Measurements from ENCODE around the gene MYO7B.

The MYO7B gene

GRCh38 chr2:127572841-127573240 is 37.4 kb downstream of the MYO7B start:
- Histone ChIP-seq H3K4ac (ENCODE audit: low read depth, low read length) (no peak overlapping the region), H3K4me3 (ENCODE audit: low read length) (no peak overlapping the region), H3K4me1 (ENCODE audit: control insufficient read depth, low read depth, low read length) (no peaks in the 10 kb centered on the region), H3K27me3 (ENCODE audit: insufficient read depth, low read length, poor library complexity) (no peaks in the 10 kb centered on the region), H3K9ac (ENCODE audit: low read length) (no peak overlapping the region), H3K56ac (ENCODE audit: low read length) (no peak overlapping the region), H3K18ac (ENCODE audit: low read length) (no peak overlapping the region), H3K4me2 (ENCODE audit: low read length) (no peak overlapping the region), H2BK5ac (ENCODE audit: low read length) (no peak overlapping the region), H2BK120ac (ENCODE audit: low read depth, low read length) (no peak overlapping the region), H2AK5ac (ENCODE audit: low read length) (no peak overlapping the region), H3K27ac (ENCODE audit: low read depth, low read length) (no peak overlapping the region), H3K36me3 (ENCODE audit: control insufficient read depth, insufficient read depth, low read length) (no peaks in the 10 kb centered on the region), H4K5ac (ENCODE audit: low read length) (no peak overlapping the region), H3K79me1 (ENCODE audit: low read length) (no peaks in the 10 kb centered on the region), H2BK15ac (replicated peaks; ENCODE audit: low read depth) (no peak overlapping the region), H3K79me2 (ENCODE audit: control insufficient read depth, insufficient read depth, low read length) (no peaks in the 10 kb centered on the region), H3K23ac (ENCODE audit: low read length) (no peak overlapping the region), H4K8ac (ENCODE audit: low read depth, low read length) (no peak overlapping the region)
- WGBS (ENCODE audit: extremely low coverage, insufficient coverage, low lambda C conversion rate), result no CpG with 5 or more reads among the region's 5 CpGs
- no peak for DNase-seq

GRCh38 chr2:127573298-127573697 is 37.8 kb downstream of the MYO7B start:
- Histone ChIP-seq H3K4ac (ENCODE audit: low read depth, low read length) (no peak overlapping the region), H3K27me3 (ENCODE audit: insufficient read depth, low read length, poor library complexity) (no peaks in the 10 kb centered on the region), H3K4me3 (ENCODE audit: low read length) (no peak overlapping the region), H3K79me1 (ENCODE audit: low read length) (no peaks in the 10 kb centered on the region), H3K56ac (ENCODE audit: low read length) (no peak overlapping the region), H2BK120ac (ENCODE audit: low read depth, low read length) (no peak overlapping the region), H4K5ac (ENCODE audit: low read length) (no peak overlapping the region), H3K27ac (ENCODE audit: low read depth, low read length) (no peak overlapping the region), H3K9ac (ENCODE audit: low read length) (no peak overlapping the region), H3K18ac (ENCODE audit: low read length) (no peak overlapping the region), H3K79me2 (ENCODE audit: control insufficient read depth, insufficient read depth, low read length) (no peaks in the 10 kb centered on the region), H3K4me2 (ENCODE audit: low read length) (no peak overlapping the region), H3K36me3 (ENCODE audit: control insufficient read depth, insufficient read depth, low read length) (no peaks in the 10 kb centered on the region), H3K4me1 (ENCODE audit: control insufficient read depth, low read depth, low read length) (no peaks in the 10 kb centered on the region), H4K8ac (ENCODE audit: low read depth, low read length) (no peak overlapping the region), H2BK5ac (ENCODE audit: low read length) (no peak overlapping the region), H2AK5ac (ENCODE audit: low read length) (no peak overlapping the region), H3K23ac (ENCODE audit: low read length) (no peak overlapping the region), H2BK15ac (replicated peaks; ENCODE audit: low read depth) (no peak overlapping the region)
- no CpG with 5 or more reads among the region's 6 CpGs for WGBS (ENCODE audit: extremely low coverage, insufficient coverage, low lambda C conversion rate)
- DNase-seq, result no peak

GRCh38 chr2:127573771-127574170 is 38.3 kb downstream of the MYO7B start:
- Histone ChIP-seq H3K4me1 (ENCODE audit: control insufficient read depth, low read depth, low read length) (no peaks in the 10 kb centered on the region), H3K4ac (ENCODE audit: low read depth, low read length) (no peak overlapping the region), H3K79me2 (ENCODE audit: control insufficient read depth, insufficient read depth, low read length) (no peaks in the 10 kb centered on the region), H3K27me3 (ENCODE audit: insufficient read depth, low read length, poor library complexity) (no peaks in the 10 kb centered on the region), H2BK5ac (ENCODE audit: low read length) (no peak overlapping the region), H4K5ac (ENCODE audit: low read length) (no peak overlapping the region), H3K27ac (ENCODE audit: low read depth, low read length) (no peak overlapping the region), H2BK120ac (ENCODE audit: low read depth, low read length) (no peak overlapping the region), H3K4me3 (ENCODE audit: low read length) (no peak overlapping the region), H3K79me1 (ENCODE audit: low read length) (no peaks in the 10 kb centered on the region), H3K23ac (ENCODE audit: low read length) (no peak overlapping the region), H3K4me2 (ENCODE audit: low read length) (no peak overlapping the region), H3K9ac (ENCODE audit: low read length) (no peak overlapping the region), H3K36me3 (ENCODE audit: control insufficient read depth, insufficient read depth, low read length) (no peaks in the 10 kb centered on the region), H3K56ac (ENCODE audit: low read length) (no peak overlapping the region), H2AK5ac (ENCODE audit: low read length) (no peak overlapping the region), H3K18ac (ENCODE audit: low read length) (no peak overlapping the region), H2BK15ac (replicated peaks; ENCODE audit: low read depth) (no peak overlapping the region), H4K8ac (ENCODE audit: low read depth, low read length) (no peak overlapping the region)
- no CpG with 5 or more reads among the region's 17 CpGs for WGBS (ENCODE audit: extremely low coverage, insufficient coverage, low lambda C conversion rate)
- no peak for DNase-seq

GRCh38 chr2:127574656-127575055 is 39.2 kb downstream of the MYO7B start:
- H3K9ac ChIP-seq (ENCODE audit: low read length), result no peak overlapping the region
- H3K27ac ChIP-seq (ENCODE audit: low read depth, low read length), result no peak overlapping the region
- H2AK5ac ChIP-seq (ENCODE audit: low read length), result no peak overlapping the region
- no peaks in the 10 kb centered on the region for H3K79me1 ChIP-seq (ENCODE audit: low read length)
- no peaks in the 10 kb centered on the region for H3K27me3 ChIP-seq (ENCODE audit: insufficient read depth, low read length, poor library complexity)
- no peak overlapping the region for H2BK15ac ChIP-seq (replicated peaks; ENCODE audit: low read depth)
- H3K4me1 ChIP-seq (ENCODE audit: control insufficient read depth, low read depth, low read length), result no peaks in the 10 kb centered on the region
- H4K8ac ChIP-seq (ENCODE audit: low read depth, low read length), result no peak overlapping the region
- no peak for DNase-seq
- H3K79me2 ChIP-seq (ENCODE audit: control insufficient read depth, insufficient read depth, low read length), result no peaks in the 10 kb centered on the region
- H2BK5ac ChIP-seq (ENCODE audit: low read length), result no peak overlapping the region
- H2BK120ac ChIP-seq (ENCODE audit: low read depth, low read length), result no peak overlapping the region
- H4K5ac ChIP-seq (ENCODE audit: low read length), result no peak overlapping the region
- no CpG with 5 or more reads among the region's 3 CpGs for WGBS (ENCODE audit: extremely low coverage, insufficient coverage, low lambda C conversion rate)
- H3K18ac ChIP-seq (ENCODE audit: low read length), result no peak overlapping the region
- H3K23ac ChIP-seq (ENCODE audit: low read length), result no peak overlapping the region
- H3K36me3 ChIP-seq (ENCODE audit: control insufficient read depth, insufficient read depth, low read length), result no peaks in the 10 kb centered on the region
- no peak overlapping the region for H3K4me2 ChIP-seq (ENCODE audit: low read length)
- no peak overlapping the region for H3K56ac ChIP-seq (ENCODE audit: low read length)
- no peak overlapping the region for H3K4ac ChIP-seq (ENCODE audit: low read depth, low read length)
- no peak overlapping the region for H3K4me3 ChIP-seq (ENCODE audit: low read length)

- no peak overlapping the region for H3K27ac ChIP-seq (ENCODE audit: low read depth, low read length)
These were observed 39.8 kb downstream of the MYO7B start for GRCh38 chr2:127575185-127575765.

GRCh38 chr2:127575941-127576432 is 40.5 kb downstream of the MYO7B start:
- Histone ChIP-seq H3K4ac (ENCODE audit: low read depth, low read length) (no peak overlapping the region), H3K36me3 (ENCODE audit: control insufficient read depth, insufficient read depth, low read length) (no peaks in the 10 kb centered on the region), H3K27me3 (ENCODE audit: insufficient read depth, low read length, poor library complexity) (no peaks in the 10 kb centered on the region), H2AK5ac (ENCODE audit: low read length) (no peak overlapping the region), H2BK15ac (replicated peaks; ENCODE audit: low read depth) (no peak overlapping the region), H4K5ac (ENCODE audit: low read length) (no peak overlapping the region), H3K23ac (ENCODE audit: low read length) (no peak overlapping the region), H3K4me1 (ENCODE audit: control insufficient read depth, low read depth, low read length) (no peaks in the 10 kb centered on the region), H3K18ac (ENCODE audit: low read length) (no peak overlapping the region), H3K79me2 (ENCODE audit: control insufficient read depth, insufficient read depth, low read length) (no peaks in the 10 kb centered on the region), H3K4me2 (ENCODE audit: low read length) (no peak overlapping the region), H3K4me3 (ENCODE audit: low read length) (no peak overlapping the region), H3K79me1 (ENCODE audit: low read length) (no peaks in the 10 kb centered on the region), H3K27ac (ENCODE audit: low read depth, low read length) (no peak overlapping the region), H2BK5ac (ENCODE audit: low read length) (no peak overlapping the region), H3K9ac (ENCODE audit: low read length) (no peak overlapping the region), H4K8ac (ENCODE audit: low read depth, low read length) (no peak overlapping the region), H3K56ac (ENCODE audit: low read length) (no peak overlapping the region), H2BK120ac (ENCODE audit: low read depth, low read length) (no peak overlapping the region)
- no CpG with 5 or more reads among the region's 11 CpGs for WGBS (ENCODE audit: extremely low coverage, insufficient coverage, low lambda C conversion rate)
- no peak for DNase-seq

More at GRCh38 chr2:127575185-127575765, 39.8 kb downstream of the MYO7B start:
- no peaks in the 10 kb centered on the region for H3K79me1 ChIP-seq (ENCODE audit: low read length)
- no peaks in the 10 kb centered on the region for H3K4me1 ChIP-seq (ENCODE audit: control insufficient read depth, low read depth, low read length)
- H3K36me3 ChIP-seq (ENCODE audit: control insufficient read depth, insufficient read depth, low read length), result no peaks in the 10 kb centered on the region
- no peak overlapping the region for H3K9ac ChIP-seq (ENCODE audit: low read length)
- no peak overlapping the region for H2BK5ac ChIP-seq (ENCODE audit: low read length)
- no peak overlapping the region for H3K23ac ChIP-seq (ENCODE audit: low read length)
- DNase-seq, result no peak
- H3K4me3 ChIP-seq (ENCODE audit: low read length), result no peak overlapping the region
- no CpG with 5 or more reads among the region's 4 CpGs for WGBS (ENCODE audit: extremely low coverage, insufficient coverage, low lambda C conversion rate)
- H2BK120ac ChIP-seq (ENCODE audit: low read depth, low read length), result no peak overlapping the region
- H3K4me2 ChIP-seq (ENCODE audit: low read length), result no peak overlapping the region
- no peak overlapping the region for H3K56ac ChIP-seq (ENCODE audit: low read length)
- no peak overlapping the region for H3K18ac ChIP-seq (ENCODE audit: low read length)
- no peak overlapping the region for H4K5ac ChIP-seq (ENCODE audit: low read length)
- no peak overlapping the region for H4K8ac ChIP-seq (ENCODE audit: low read depth, low read length)
- no peak overlapping the region for H2AK5ac ChIP-seq (ENCODE audit: low read length)
- no peaks in the 10 kb centered on the region for H3K27me3 ChIP-seq (ENCODE audit: insufficient read depth, low read length, poor library complexity)
- H3K4ac ChIP-seq (ENCODE audit: low read depth, low read length), result no peak overlapping the region
- no peak overlapping the region for H2BK15ac ChIP-seq (replicated peaks; ENCODE audit: low read depth)
- no peaks in the 10 kb centered on the region for H3K79me2 ChIP-seq (ENCODE audit: control insufficient read depth, insufficient read depth, low read length)
